Thymus (tissue), 11 donors: ENCODE measurements around the gene SIGMAR1. TPM values are rescaled to one million over a fixed set of nuclear protein-coding genes. Genes with fewer than 3 reads are reported as not detected.

ENCODE experiments used
- DNase-seq, 9 donors: peaks; one replicate each; pipeline ENCODE4 v3.0.0-alpha.2; 2013; ENCODE audit warnings: low spot score in 9 of 9, low read depth in 6 of 9, missing footprints in 1 of 9
- H3K27ac ChIP-seq, 2 donors: one replicate each; pipeline ENCODE4 v1.5.1; 2013; ENCODE audit warnings: control low read depth in 1 of 2, low read depth in 1 of 2, low read length in 1 of 2, mild to moderate bottlenecking in 1 of 2, moderate library complexity in 1 of 2
- H3K27me3 ChIP-seq, 2 donors: one replicate each; pipeline ENCODE4 v1.5.1; 2013; ENCODE audit warnings: low read length in 1 of 2; ENCODE audit not compliant: control insufficient read depth in 2 of 2, insufficient read depth in 1 of 2
- H3K36me3 ChIP-seq, 2 donors: one replicate each; pipeline ENCODE4 v1.5.1; 2013; ENCODE audit warnings: low read length in 1 of 2, mild to moderate bottlenecking in 1 of 2, moderate library complexity in 1 of 2; ENCODE audit not compliant: control insufficient read depth in 2 of 2, insufficient read depth in 2 of 2
- H3K4me1 ChIP-seq, 2 donors: one replicate each; pipeline ENCODE4 v1.5.1; 2013; ENCODE audit warnings: low read length in 2 of 2; ENCODE audit not compliant: control insufficient read depth in 2 of 2, insufficient read depth in 2 of 2
- H3K4me3 ChIP-seq, 2 donors: one replicate each; pipeline ENCODE4 v1.5.1; 2013; ENCODE audit warnings: low read length in 2 of 2, control low read depth in 1 of 2, mild to moderate bottlenecking in 1 of 2
- H3K9me3 ChIP-seq, 2 donors: one replicate each; pipeline ENCODE4 v1.5.1; 2013; ENCODE audit warnings: low read length in 1 of 2, mild to moderate bottlenecking in 1 of 2; ENCODE audit not compliant: control insufficient read depth in 2 of 2, insufficient read depth in 1 of 2
- WGBS: extraction: QIAGEN DNeasy Blood & Tissue Kit; methylation state at CpG from one replicate; pipeline ENCODE4 v1.1.7; 2013; 5-methylcytosine and 5-hydroxymethylcytosine counted together
- polyA plus RNA-seq: library from polyadenylated mRNA; stranded (reverse); fragments of 200-250 nt; gene quantifications from one replicate; pipeline ENCODE4 v1.2.3, GENCODE V29; 2013
- total RNA-seq: library from RNA; stranded (reverse); fragments of 120-200 nt; gene quantifications from one replicate; pipeline ENCODE4 v1.2.4, GENCODE V29; 2013
- donor health status: healthy.

The SIGMAR1 gene
- total and polyA plus RNA-seq, 2 donors = 21.0 to 24.6 TPM

DNA sequence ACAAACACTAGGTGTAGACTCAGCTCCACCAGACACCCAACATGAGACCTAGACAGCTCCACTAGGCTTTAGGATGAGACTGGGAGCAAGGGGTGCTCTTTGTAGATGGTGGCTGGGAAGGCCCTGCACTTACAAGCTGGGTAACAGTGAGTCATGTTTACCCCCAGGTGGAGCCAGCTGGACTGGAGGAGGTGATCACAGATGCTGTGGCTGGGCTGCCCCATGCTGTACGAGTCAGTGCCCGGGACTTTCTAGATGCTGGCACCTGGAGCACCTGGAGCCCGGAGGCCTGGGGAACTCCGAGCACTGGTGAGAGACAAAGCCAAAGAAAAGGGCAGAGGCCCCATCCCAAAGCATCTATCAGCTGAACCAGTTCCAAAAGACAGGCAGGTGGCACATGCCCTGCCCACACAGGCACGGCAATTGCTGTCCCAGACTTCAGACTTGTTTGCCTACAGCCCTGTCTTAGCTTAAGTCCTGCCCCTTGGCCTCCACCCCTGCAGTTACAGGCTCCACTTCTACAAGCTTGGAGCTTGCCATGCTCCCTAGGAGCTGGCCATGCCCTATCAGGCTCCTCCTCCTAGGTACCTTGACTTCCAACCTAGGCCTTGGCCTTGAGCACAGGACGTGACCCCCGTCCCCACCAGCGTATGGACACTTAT lies 22.1 kb upstream of the SIGMAR1 start:
- H3K27ac ChIP-seq = no peak overlapping the region
- 95% methylated on average over 8 of the region's 8 CpGs for WGBS

DNA sequence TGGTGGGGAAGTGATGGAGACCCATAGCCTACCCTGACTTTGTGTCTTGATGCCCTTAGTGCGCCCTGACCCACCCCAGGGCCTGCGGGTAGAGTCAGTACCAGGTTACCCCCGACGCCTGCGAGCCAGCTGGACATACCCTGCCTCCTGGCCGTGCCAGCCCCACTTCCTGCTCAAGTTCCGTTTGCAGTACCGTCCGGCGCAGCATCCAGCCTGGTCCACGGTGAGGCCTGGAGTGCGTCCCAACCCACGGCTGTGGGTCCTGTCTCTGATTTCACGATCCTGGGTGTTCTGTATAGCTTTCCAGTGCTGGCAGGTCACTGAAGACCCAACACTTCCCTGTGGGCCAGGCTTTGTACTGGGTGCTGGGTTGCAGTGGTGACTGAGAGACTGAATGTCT lies 20.9 kb upstream of the SIGMAR1 start:
- Histone ChIP-seq H3K36me3 (no peaks in the 10 kb centered on the region), H3K4me3 (no peak overlapping the region), H3K4me1 (peaks cover 6 to 14% of the 10 kb centered on the region in 2 donors), H3K9me3 (no peaks in the 10 kb centered on the region), H3K27me3 (no peaks in the 10 kb centered on the region), H3K27ac (no peak overlapping the region)
- no peak for DNase-seq
- WGBS = 97% methylated on average over 14 of the region's 14 CpGs

More for the DNA sequence above, 22.1 kb upstream of the SIGMAR1 start:
- H3K4me3 ChIP-seq = no peak overlapping the region
- H3K9me3 ChIP-seq = no peaks in the 10 kb centered on the region
- H3K27me3 ChIP-seq = no peaks in the 10 kb centered on the region
- no peaks in the 10 kb centered on the region for H3K36me3 ChIP-seq
- H3K4me1 ChIP-seq = peaks cover 12 to 24% of the 10 kb centered on the region in 2 donors
- no peak for DNase-seq

DNA sequence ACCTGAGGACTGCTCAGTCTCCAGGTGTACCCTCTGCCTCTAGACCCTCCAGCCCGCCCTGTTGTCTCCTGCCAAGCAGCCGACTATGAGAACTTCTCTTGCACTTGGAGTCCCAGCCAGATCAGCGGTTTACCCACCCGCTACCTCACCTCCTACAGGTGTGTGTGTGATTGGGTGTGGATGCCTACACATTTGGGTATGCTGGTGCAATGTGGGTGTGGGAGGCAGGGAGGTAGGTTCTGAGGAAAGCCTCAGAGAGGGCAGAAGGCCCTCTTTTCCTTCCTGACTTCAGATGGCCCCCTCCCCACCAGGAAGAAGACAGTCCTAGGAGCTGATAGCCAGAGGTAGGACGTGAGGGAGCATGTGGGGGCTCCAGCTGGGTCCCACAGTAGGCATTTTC lies 19.4 kb upstream of the SIGMAR1 start:
- no peak overlapping the region for H3K27ac ChIP-seq
- H3K36me3 ChIP-seq = no peaks in the 10 kb centered on the region
- 96% methylated on average over 5 of the region's 5 CpGs for WGBS
- peaks cover 0 to 13% of the 10 kb centered on the region in 2 donors for H3K4me1 ChIP-seq
- no peak overlapping the region for H3K4me3 ChIP-seq
- H3K9me3 ChIP-seq = no peaks in the 10 kb centered on the region
- no peaks in the 10 kb centered on the region for H3K27me3 ChIP-seq
- no peak for DNase-seq

DNA sequence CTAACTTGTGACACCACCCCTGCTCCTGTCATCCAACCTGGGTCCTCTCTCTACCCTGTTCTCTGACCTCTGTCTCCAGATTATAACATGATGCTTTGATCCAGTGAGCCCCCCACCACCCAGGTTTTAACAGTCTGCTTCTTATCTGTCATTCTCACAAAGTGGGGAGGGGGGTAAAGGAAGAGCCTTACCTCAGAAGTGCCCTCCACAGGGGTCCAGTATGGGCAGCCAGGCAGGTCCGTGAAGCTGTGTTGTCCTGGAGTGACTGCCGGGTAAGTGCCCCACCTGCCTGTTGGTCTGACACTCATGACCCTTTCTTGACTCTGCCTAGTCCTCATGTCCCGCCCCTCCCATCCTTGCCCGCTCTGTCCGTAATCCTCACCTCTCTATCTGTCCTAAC lies 17.8 kb upstream of the SIGMAR1 start:
- Histone ChIP-seq H3K27me3 (no peaks in the 10 kb centered on the region), H3K9me3 (no peaks in the 10 kb centered on the region), H3K4me3 (no peak overlapping the region), H3K27ac (no peak overlapping the region), H3K4me1 (peaks cover 0 to 24% of the 10 kb centered on the region in 2 donors), H3K36me3 (peaks cover 0 to 10% of the 10 kb centered on the region in 2 donors)
- no peak for DNase-seq
- 97% methylated on average over 5 of the region's 5 CpGs for WGBS

DNA sequence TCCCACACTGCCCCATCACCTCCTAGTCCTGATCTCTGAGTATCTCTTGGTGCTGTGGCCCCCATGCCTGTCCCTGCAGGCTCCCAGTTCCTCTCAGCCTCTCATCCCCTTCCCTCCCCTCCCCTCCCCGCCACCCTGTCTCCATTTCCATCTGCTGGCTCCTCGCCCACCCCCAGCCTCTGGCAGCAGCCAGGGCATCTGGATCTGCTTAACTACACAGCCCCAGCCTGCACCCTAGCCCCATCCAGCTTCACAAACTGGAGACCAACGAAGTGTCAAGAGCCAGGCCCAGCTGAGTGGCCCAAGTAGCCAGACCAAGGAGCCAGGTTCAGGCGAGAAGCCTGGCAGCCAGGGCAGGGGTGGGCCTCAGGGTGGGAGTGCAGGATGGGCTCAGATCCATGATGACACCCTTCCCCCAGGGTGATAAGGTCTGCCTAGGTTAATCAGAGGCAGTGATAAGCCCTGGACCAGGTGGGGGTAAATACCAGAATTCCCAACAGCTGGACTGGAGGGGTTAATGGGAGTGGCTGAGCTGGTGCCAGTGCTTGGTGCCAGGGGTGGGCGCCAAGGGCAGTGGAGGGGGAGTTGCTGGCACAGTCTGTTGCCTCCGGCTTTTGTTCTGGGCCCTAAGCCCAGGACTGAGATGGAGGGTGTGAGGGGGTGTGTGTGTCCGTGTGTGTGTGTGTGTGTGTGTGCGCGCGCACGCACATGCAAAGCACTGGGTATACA lies 16.9 kb upstream of the SIGMAR1 start:
- Histone ChIP-seq H3K4me1 (peaks cover 0 to 24% of the 10 kb centered on the region in 2 donors), H3K27me3 (no peaks in the 10 kb centered on the region), H3K36me3 (peaks cover 2 to 19% of the 10 kb centered on the region in 2 donors), H3K9me3 (no peaks in the 10 kb centered on the region), H3K4me3 (no peak overlapping the region), H3K27ac (no peak overlapping the region)
- whole genome bisulfite sequencing = 88% methylated on average over 11 of the region's 11 CpGs
- DNase-seq = no peak

DNA sequence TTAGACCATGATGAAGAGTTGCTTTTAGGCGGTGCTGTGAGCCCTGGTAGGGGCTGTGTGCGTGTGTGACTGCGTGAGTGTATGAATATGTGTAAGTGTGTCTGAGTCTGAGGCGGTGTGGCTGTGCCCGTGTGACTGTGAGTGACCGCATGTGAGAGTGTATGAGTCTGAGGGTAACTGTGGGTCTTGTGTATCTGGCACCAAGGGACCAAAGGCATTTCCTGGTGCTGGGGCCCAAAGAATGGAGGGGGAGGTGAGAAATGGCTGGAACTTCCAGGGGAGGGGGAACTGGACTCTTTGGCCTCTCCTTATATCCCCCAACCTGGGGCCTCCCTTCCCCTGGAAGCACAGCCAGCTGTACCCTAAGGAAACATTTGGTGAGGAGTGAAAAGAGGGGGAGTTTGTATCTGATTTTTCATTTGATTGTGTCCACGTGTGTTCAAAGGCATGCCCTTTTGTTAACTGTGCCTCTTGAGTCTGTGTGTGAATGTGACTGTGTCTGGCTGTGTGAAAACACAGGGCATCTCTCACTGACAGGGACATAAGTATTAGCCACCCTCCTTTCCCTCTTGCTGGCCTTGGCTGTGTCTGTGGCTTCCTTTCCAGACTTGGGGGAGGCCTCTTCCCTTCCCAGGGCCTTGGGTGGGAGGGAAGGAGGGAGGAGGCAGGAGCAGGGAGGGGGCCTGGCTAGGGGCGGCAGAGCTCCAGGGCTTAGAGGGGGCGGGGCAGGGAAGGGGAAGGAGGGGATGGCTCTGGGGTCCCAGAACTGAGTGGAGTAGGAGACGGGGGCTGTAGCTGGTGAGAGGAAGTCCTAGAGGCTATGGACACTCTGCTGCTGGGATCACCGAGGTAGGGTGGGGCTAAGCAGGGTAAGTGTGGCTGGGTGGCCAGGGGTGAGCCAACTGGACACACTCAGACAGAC lies 15.8 kb upstream of the SIGMAR1 start:
- H3K36me3 ChIP-seq = peaks cover 12 to 29% of the 10 kb centered on the region in 2 donors
- no peaks in the 10 kb centered on the region for H3K27me3 ChIP-seq
- H3K4me3 ChIP-seq = no peak overlapping the region
- WGBS = 79% methylated on average over 11 of the region's 11 CpGs
- peaks cover 0 to 24% of the 10 kb centered on the region in 2 donors for H3K4me1 ChIP-seq
- no peak for DNase-seq
- no peak overlapping the region for H3K27ac ChIP-seq
- no peaks in the 10 kb centered on the region for H3K9me3 ChIP-seq

DNA sequence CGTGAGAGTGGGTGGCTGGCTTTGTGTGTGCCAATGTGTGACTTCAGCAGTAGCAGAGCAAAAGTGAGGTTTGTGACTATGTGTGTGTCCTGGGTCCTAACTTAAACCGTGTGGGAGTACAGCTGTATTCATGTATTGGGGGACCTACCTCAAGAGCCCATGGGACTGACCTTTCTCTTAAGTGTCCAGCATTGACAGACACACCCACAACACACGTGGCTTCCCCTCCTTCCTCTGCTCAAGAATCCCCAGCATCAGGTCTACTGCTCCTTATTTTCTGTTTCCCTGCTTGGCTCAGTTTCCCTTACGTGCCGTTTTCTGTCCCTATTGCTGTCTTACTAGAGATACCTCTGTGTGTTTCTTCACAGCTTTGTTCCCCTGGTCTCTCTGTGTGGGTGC lies 15.0 kb upstream of the SIGMAR1 start:
- H3K36me3 ChIP-seq = peaks cover 14 to 35% of the 10 kb centered on the region in 2 donors
- 86% methylated on average over 5 of the region's 5 CpGs for WGBS
- H3K27me3 ChIP-seq = no peaks in the 10 kb centered on the region
- no peak overlapping the region for H3K4me3 ChIP-seq
- H3K27ac ChIP-seq = no peak overlapping the region
- H3K4me1 ChIP-seq = peaks cover 2 to 31% of the 10 kb centered on the region in 2 donors
- DNase-seq = no peak
- H3K9me3 ChIP-seq = no peaks in the 10 kb centered on the region

DNA sequence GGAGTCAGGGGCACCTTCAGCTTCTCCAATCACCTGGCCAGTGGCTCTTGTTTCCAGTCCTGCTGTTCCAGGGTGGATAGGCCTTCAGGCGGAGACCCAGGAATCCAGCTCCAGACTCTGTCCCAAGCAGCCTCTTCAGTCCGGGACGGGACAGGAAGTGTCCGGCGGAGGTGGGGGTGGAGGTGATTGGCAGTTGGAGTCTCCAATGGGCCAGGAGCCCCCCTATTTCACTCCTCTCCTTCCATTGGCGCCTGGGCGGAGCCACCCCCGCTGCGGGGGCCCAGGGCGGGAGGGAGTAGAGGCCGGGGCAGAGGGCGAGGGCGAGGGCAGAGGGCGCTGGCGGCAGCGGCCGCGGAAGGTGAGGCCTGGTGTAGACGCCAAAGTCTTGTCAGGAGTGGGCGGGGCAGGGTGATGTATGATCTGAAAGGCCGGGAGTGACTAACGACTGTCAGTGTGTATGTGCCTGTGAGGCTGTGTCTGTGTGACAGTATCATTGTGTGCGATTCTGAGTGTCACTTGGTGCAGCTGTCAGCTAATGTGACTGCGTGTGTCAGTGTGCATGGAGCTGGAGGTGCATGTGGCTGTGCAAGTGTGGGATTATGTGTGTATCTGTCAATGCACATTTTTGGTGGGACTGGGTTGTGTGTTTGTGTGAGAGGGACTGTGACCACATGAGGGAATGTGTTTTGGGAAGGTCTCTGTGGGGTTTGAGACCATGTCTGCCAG lies 14.5 kb upstream of the SIGMAR1 start, which contains the start of gene IL11RA:
Gene IL11RA (plus strand): TSS at position 310 of the 726 bp plus-strand sequence. CDS start 3,033 bp downstream, outside the sequence.
- H3K4me3 ChIP-seq = no peak within 1 kb of the TSS
- 57% methylated on average over 24 of the region's 24 CpGs for WGBS
- DNase-seq = peak in 1 of 9 donors; percentile 41
- H3K27ac ChIP-seq = peak within 1 kb of the TSS in 1 of 2 donors; percentile 17
- no peaks in the 10 kb centered on the region for H3K27me3 ChIP-seq
- peaks cover 6 to 37% of the 10 kb centered on the region in 2 donors for H3K4me1 ChIP-seq
- H3K9me3 ChIP-seq = no peaks in the 10 kb centered on the region
- H3K36me3 ChIP-seq = peaks cover 14 to 35% of the 10 kb centered on the region in 2 donors
